ENCODE measurements around the gene NXT2.

GRCh38 chrX:109585488-109585887, 48.8 kb downstream of the NXT2 start:
- TF ChIP-seq CTCF (IDR thresholded peaks at IDR 0.05; ENCODE audit: poor library complexity) = no peak
- TF ChIP-seq EZH2phosphoT487 (IDR thresholded peaks at IDR 0.05; ENCODE audit: low read depth, severe bottlenecking, unreplicated experiment) = no peak

All from hepatocyte (in vitro differentiated cells).